ENCODE data around the gene AGO3. TPM values are rescaled to one million over a fixed set of nuclear protein-coding genes. Genes with fewer than 3 reads are reported as not detected.

The AGO3 gene
- total RNA-seq (2016; rRNA removed; fragmentation: Illumina TruSeq; extraction: Trizol) = 21.2 and 23.8 TPM in 2 replicates
- 18.8 and 19.1 TPM in 2 replicates for total RNA-seq (2016; cell fraction: cytosol; rRNA removed; fragmentation: Illumina TruSeq; extraction: Trizol; ENCODE audit: low read depth)
- 18.1 and 18.5 TPM in 2 replicates for total RNA-seq (2016; cell fraction: insoluble cytoplasmic fraction; rRNA removed; fragmentation: Illumina TruSeq; extraction: Trizol)
- total RNA-seq (2016; cell fraction: membrane; rRNA removed; fragmentation: Illumina TruSeq; extraction: Trizol) = 13.2 and 16.2 TPM in 2 replicates
- total RNA-seq (2016; cell fraction: nucleus; rRNA removed; fragmentation: Illumina TruSeq; extraction: Trizol) = 21.1 and 24.9 TPM in 2 replicates
- polyA plus RNA-seq (2011; rRNA removed) = 18.3 and 27.1 TPM in 2 replicates
- polyA plus RNA-seq (2011; cell fraction: cytosol; rRNA removed) = 8.7 and 8.8 TPM in 2 replicates
- polyA plus RNA-seq (2011; cell fraction: nucleus; rRNA removed) = 21.0 and 23.7 TPM in 2 replicates
- polyA plus RNA-seq (2012) = 7.9 and 8.4 TPM in 2 replicates
- 3.3 and 5.3 TPM in 2 replicates for polyA plus RNA-seq (2016; cell fraction: cytosol; fragmentation: Illumina TruSeq; extraction: Trizol; ENCODE audit: low read depth)
- 9.8 and 10.6 TPM in 2 replicates for polyA plus RNA-seq (2016; cell fraction: insoluble cytoplasmic fraction; fragmentation: Illumina TruSeq; extraction: Trizol; ENCODE audit: low read depth)
- polyA plus RNA-seq (2016; cell fraction: membrane; fragmentation: Illumina TruSeq; extraction: Trizol; ENCODE audit: low read depth) = 6.5 and 7.6 TPM in 2 replicates
- 18.1 and 18.8 TPM in 2 replicates for polyA plus RNA-seq (2016; cell fraction: nucleus; fragmentation: Illumina TruSeq; extraction: Trizol; ENCODE audit: insufficient read depth, low read depth)
- 99.7 and 150 TPM in 2 replicates for polyA minus RNA-seq (2011; rRNA and poly(A)+ RNA removed; ENCODE audit: low replicate concordance)
- polyA minus RNA-seq (2011; cell fraction: cytosol; rRNA and poly(A)+ RNA removed) = 17.3 and 19.3 TPM in 2 replicates
- polyA minus RNA-seq (2011; cell fraction: nucleus; rRNA and poly(A)+ RNA removed) = 61.3 and 78.4 TPM in 2 replicates
- percentile 73 among the genes with signal in this experiment for Bru-seq, nascent RNA
- BruChase-seq, experiment 1, labeled RNA remaining after a 6-hour chase = percentile 83 among the genes with signal in this experiment
- percentile 79 among the genes with signal in this experiment for BruChase-seq, experiment 2, labeled RNA remaining after a 2-hour chase
- long read RNA-seq, experiment 1, full-length matches to known transcripts = 1 of 7 reads
- long read RNA-seq, experiment 1, partial matches to known transcripts = 3 of 7 reads
- long read RNA-seq, experiment 1, other reads (novel, unspliced or antisense) = 3 of 7 reads
- long read RNA-seq, experiment 2, full-length matches to known transcripts = 3 of 14 reads
- long read RNA-seq, experiment 2, partial matches to known transcripts = 2 of 14 reads
- long read RNA-seq, experiment 2, other reads (novel, unspliced or antisense) = 9 of 14 reads

DNA sequence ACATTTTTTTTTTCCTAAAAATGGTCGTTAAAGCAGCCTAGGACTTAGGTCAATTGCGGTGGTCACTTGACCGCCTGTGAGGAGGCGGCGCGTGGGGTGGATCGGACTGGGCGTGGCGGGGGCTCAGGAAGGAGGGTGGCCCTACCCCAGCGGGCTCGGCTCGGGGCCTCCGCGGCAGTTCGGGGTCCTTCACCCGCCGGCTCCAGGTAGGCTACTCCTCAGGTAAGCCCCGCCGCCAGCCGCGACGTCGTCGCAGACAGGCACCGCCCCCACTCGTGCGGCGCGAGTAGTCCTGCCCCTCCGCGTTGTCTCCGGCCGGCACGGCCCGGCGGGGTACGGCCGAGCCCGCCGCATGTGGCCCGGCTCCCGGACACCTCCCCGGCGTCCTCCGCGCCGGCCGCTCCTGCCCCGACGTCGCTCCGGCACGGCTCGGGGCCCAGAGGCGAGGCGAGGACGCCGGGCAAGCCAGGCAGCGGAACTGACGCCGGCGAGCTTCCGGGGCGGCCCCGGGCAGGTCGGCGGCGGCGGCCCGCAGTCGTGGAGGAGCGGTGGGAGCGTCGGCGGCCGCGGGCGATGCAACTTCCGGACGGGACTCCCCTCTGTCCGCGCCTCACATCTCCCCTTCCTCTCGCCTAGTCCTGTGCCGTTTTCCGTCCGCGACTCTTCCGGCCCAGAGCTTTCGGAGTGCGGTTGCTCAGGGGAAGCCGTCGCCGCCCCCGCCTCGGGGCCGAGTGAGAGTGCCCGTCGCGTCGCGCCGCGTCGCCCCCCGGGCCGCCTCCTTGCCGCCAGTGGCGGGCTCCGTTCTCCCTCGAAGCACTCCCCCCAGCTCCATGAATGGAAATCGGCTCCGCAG, at the start of gene AGO3:
Gene AGO3 (plus strand): TSS at position 513 of the 853 bp plus-strand sequence. CDS start 322 bp downstream, at position 835.
- in situ Hi-C loops (cut with HindIII; ENCODE audit: extremely low pct_ligation_motif_present, low pct_unique_long_range_greater_than_20kb) (no loop called here), intact Hi-C loops (cut with micrococcal nuclease; ENCODE audit: unreplicated experiment) (no loop called here)
- FAIRE-seq (no peak), ATAC-seq (peak; percentile 95), DNase-seq (ENCODE audit: low spot score) (peak; percentile 77)
- H3K36me3 ChIP-seq (replicated peaks in 1 of 2; ENCODE audit: control insufficient read depth in 1 of 2, insufficient read depth in 2 of 2, low read length in 2 of 2) = no peaks in the 10 kb centered on the region
- H3K9ac ChIP-seq (ENCODE audit: insufficient read depth, low read depth, low read length) = peak within 1 kb of the TSS; percentile 94
- no peaks in the 10 kb centered on the region for H3K9me3 ChIP-seq (ENCODE audit: low read length)
- peak within 1 kb of the TSS; percentile 93 to 97 (median 97) for H3K4me3 ChIP-seq (replicated peaks in 1 of 3; ENCODE audit: insufficient read depth in 1 of 3, low read depth in 2 of 3, low read length in 3 of 3)
- no peaks in the 10 kb centered on the region for H4K20me1 ChIP-seq (ENCODE audit: insufficient read depth, low read length)
- peaks cover 47% of the 10 kb centered on the region for H3K79me2 ChIP-seq (ENCODE audit: insufficient read depth, low read length)
- H3K27ac ChIP-seq (ENCODE audit: extremely low read length, insufficient read depth, low read length) = peak within 1 kb of the TSS; percentile 97
- peak within 1 kb of the TSS; percentile 31 for H2AFZ ChIP-seq (ENCODE audit: low read length)
- peaks cover 39% of the 10 kb centered on the region for H3K4me1 ChIP-seq (ENCODE audit: insufficient read depth, low read length)
- peak within 1 kb of the TSS; percentile 82 for H3K4me2 ChIP-seq (ENCODE audit: low read depth, low read length)
- POLR2A ChIA-PET = interaction anchor here (0.6 to 1.8 kb wide), 8 partner anchors 9 to 470 kb away, joined by 3 to 6 read pairs (median 3); partner anchors contain the start of gene CLSPN
- no TSS peak for BruUV-seq (replicated peaks)
- CTCF ChIA-PET (ENCODE audit: low intra/inter-chr PET ratio, low total read pairs) = no interaction called here
- under 1% methylated on average over 52 of the region's 112 CpGs for WGBS (ENCODE audit: low lambda C conversion rate)
- H3K27me3 ChIP-seq (ENCODE audit: control insufficient read depth in 1 of 2, insufficient read depth in 2 of 2, low read length in 2 of 2) = no peaks in the 10 kb centered on the region; a peak in 1 of 5 replicates
- TF ChIP-seq ZSCAN31 (CRISPR knock-in tag; IDR thresholded peaks at IDR 0.05; ENCODE audit: low read depth) = peak; percentile 44; the same call in 1 of the 2 replicates
- peak; percentile 36; the same call in 1 of the 2 replicates for TF ChIP-seq SAFB2 (CRISPR knock-in tag; IDR thresholded peaks at IDR 0.05; ENCODE audit: borderline replicate concordance, low read depth)
- TF ChIP-seq ELF1 (CRISPR knock-in tag; IDR thresholded peaks at IDR 0.05) = peak; percentile 67
- TF ChIP-seq HES4 (CRISPR knock-in tag; IDR thresholded peaks at IDR 0.05; ENCODE audit: borderline replicate concordance) = 0 out of 2 replicates have a peak, but pooled peaks have one; percentile 42
- peak; percentile 70 for TF ChIP-seq ZSCAN25 (CRISPR knock-in tag; IDR thresholded peaks at IDR 0.05)
- peak; percentile 85 for TF ChIP-seq ERF (CRISPR knock-in tag; IDR thresholded peaks at IDR 0.05)
- peak; percentile 32; the same call in 1 of the 2 replicates for TF ChIP-seq MEIS2 (CRISPR knock-in tag; IDR thresholded peaks at IDR 0.05)
- peak; percentile 18; the same call in 1 of the 2 replicates for TF ChIP-seq FOXO1 (CRISPR knock-in tag; IDR thresholded peaks at IDR 0.05)
- TF ChIP-seq ZNF343 (CRISPR knock-in tag; IDR thresholded peaks at IDR 0.05) = peak; percentile 45; the same call in 1 of the 2 replicates
- peak; percentile 97 for TF ChIP-seq RBFOX2 (IDR thresholded peaks at IDR 0.05; ENCODE audit: low read depth, low read length)
- no peak for TF ChIP-seq ELF4 (CRISPR knock-in tag; IDR thresholded peaks at IDR 0.05; ENCODE audit: borderline replicate concordance)
- peak; percentile 96 for TF ChIP-seq KAT7 (CRISPR knock-in tag; IDR thresholded peaks at IDR 0.05; ENCODE audit: borderline replicate concordance)
- TF ChIP-seq, protein P1, sequence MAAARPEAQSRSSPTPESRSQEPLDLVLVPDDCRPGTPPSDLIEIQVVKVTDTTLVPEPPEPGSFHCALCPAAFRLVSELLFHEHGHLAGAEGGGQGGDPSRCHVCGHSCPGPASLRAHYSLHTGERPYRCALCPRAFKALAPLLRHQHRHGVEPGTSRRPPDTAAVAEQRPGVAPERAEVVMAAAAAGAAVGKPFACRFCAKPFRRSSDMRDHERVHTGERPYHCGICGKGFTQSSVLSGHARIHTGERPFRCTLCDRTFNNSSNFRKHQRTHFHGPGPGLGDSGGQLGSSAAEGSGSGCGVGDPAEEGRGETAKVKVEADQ (CRISPR knock-in tag; IDR thresholded peaks at IDR 0.05; ENCODE audit: borderline replicate concordance) = peak; percentile 47; the same call in 1 of the 2 replicates
- peak; percentile 81 for TF ChIP-seq PHF8 (CRISPR knock-in tag; IDR thresholded peaks at IDR 0.05)
- TF ChIP-seq CENPT (CRISPR knock-in tag; IDR thresholded peaks at IDR 0.05; ENCODE audit: low read depth) = no peak; the same call in 1 of the 2 replicates
